ENCODE measurements around the gene RPTOR. TPM values are rescaled to one million over a fixed set of nuclear protein-coding genes. Genes with fewer than 3 reads are reported as not detected.

Gene RPTOR
- total and polyA plus RNA-seq, 4 donors, result 12.4 to 46.1 (median 29.7) TPM

GRCh38 chr17:80831491-80831890, 286.9 kb downstream of the RPTOR start:
- H3K9me3 ChIP-seq (ENCODE audit: control insufficient read depth in 4 of 4, insufficient read depth in 3 of 4, low read length in 3 of 4), result peaks cover 0 to 2% (median 0%) of the 10 kb centered on the region in 4 donors
- H3K27me3 ChIP-seq (ENCODE audit: control insufficient read depth in 3 of 3, insufficient read depth in 3 of 3, low read length in 2 of 3), result no peaks in the 10 kb centered on the region
- ATAC-seq (ENCODE audit: insufficient read depth, low FRiP score) (no peak), DNase-seq (no peak)
- no peak overlapping the region for H3K9ac ChIP-seq (ENCODE audit: insufficient read depth in 1 of 2, low read length in 2 of 2)
- peaks cover 0 to 10% (median 7%) of the 10 kb centered on the region in 4 donors for H3K36me3 ChIP-seq (ENCODE audit: control insufficient read depth in 4 of 4, insufficient read depth in 4 of 4, low read length in 4 of 4)
- H3K4me1 ChIP-seq (ENCODE audit: control insufficient read depth in 5 of 5, insufficient read depth in 5 of 5, low read length in 5 of 5), result peaks cover 0 to 42% (median 7%) of the 10 kb centered on the region in 5 donors
- H3K4me3 ChIP-seq, result no peak overlapping the region
- 97 to 98% methylated on average over 6 of the region's 6 CpGs for WGBS, 2 donors
- H3K27ac ChIP-seq (ENCODE audit: low read depth in 1 of 2, low read length in 1 of 2), result no peak overlapping the region
- no peak for TF ChIP-seq CTCF (IDR thresholded peaks at IDR 0.05; ENCODE audit: control extremely low read depth, extremely low read depth)

GRCh38 chr17:80832266-80832676, 287.6 kb downstream of the RPTOR start:
- Histone ChIP-seq H3K9ac (ENCODE audit: insufficient read depth in 1 of 2, low read length in 2 of 2) (peak overlapping the region; percentile 63 to 73), H3K9me3 (ENCODE audit: control insufficient read depth in 4 of 4, insufficient read depth in 3 of 4, low read length in 3 of 4) (peaks cover 0 to 2% (median 0%) of the 10 kb centered on the region in 4 donors), H3K4me1 (ENCODE audit: control insufficient read depth in 5 of 5, insufficient read depth in 5 of 5, low read length in 5 of 5) (peaks cover 0 to 45% (median 7%) of the 10 kb centered on the region in 5 donors), H3K4me3 (no peak overlapping the region), H3K27me3 (ENCODE audit: control insufficient read depth in 3 of 3, insufficient read depth in 3 of 3, low read length in 2 of 3) (no peaks in the 10 kb centered on the region), H3K27ac (ENCODE audit: low read depth in 1 of 2, low read length in 1 of 2) (peak overlapping the region; percentile 80 to 89), H3K36me3 (ENCODE audit: control insufficient read depth in 4 of 4, insufficient read depth in 4 of 4, low read length in 4 of 4) (peaks cover 0 to 8% (median 6%) of the 10 kb centered on the region in 4 donors)
- TF ChIP-seq CTCF (IDR thresholded peaks at IDR 0.05; ENCODE audit: control extremely low read depth, extremely low read depth), result no peak
- DNase-seq (peak in 2 of 3 donors; percentile 42 to 50), ATAC-seq (ENCODE audit: insufficient read depth, low FRiP score) (no peak)
- 78 to 80% methylated on average over 12 of the region's 12 CpGs for WGBS, 2 donors

DNA sequence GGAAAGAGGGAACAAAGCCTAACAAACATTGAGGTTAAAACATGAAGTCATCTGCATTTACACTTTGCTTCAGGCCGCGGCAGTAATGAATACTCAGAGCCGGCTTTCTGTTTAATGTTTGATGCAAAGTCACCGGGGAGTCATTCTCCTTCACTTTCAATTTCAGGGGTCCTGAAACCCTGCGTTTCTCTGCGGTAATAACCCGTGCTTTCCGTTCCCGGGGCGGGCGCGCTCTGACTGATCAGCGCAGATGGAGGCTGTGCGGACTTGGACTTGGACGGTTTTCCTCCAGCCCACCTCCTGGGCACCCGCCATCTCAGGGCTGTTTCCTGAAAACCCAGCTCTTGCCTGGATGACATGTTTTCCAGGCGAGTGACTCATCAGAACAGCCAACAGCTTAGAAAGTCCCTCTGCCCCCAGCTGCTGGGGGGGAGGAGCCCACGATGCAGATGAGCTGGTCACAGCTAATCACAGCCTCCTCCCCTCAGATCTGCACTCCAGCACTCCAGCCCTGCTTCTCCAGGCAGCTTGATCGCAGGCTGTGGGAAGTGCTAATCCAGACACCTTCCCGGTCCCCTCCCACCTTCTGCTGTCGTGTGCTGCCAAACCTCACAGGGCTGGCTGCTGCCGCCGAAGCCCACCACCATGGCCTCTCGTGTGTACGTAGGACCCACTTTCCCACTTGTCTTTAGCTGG, 288.4 kb downstream of the RPTOR start:
- ATAC-seq (ENCODE audit: insufficient read depth, low FRiP score) (peak; percentile 87), DNase-seq (peak; percentile 92 to 96 (median 96))
- peak overlapping the region; percentile 63 to 73 for H3K9ac ChIP-seq (ENCODE audit: insufficient read depth in 1 of 2, low read length in 2 of 2)
- peak overlapping the region; percentile 80 to 89 for H3K27ac ChIP-seq (ENCODE audit: low read depth in 1 of 2, low read length in 1 of 2)
- no peak for TF ChIP-seq CTCF (IDR thresholded peaks at IDR 0.05; ENCODE audit: control extremely low read depth, extremely low read depth)
- 3 to 6% methylated on average over 25 of the region's 25 CpGs for WGBS, 2 donors
- no peaks in the 10 kb centered on the region for H3K27me3 ChIP-seq (ENCODE audit: control insufficient read depth in 3 of 3, insufficient read depth in 3 of 3, low read length in 2 of 3)
- peaks cover 0 to 2% (median 0%) of the 10 kb centered on the region in 4 donors for H3K9me3 ChIP-seq (ENCODE audit: control insufficient read depth in 4 of 4, insufficient read depth in 3 of 4, low read length in 3 of 4)
- H3K4me1 ChIP-seq (ENCODE audit: control insufficient read depth in 5 of 5, insufficient read depth in 5 of 5, low read length in 5 of 5), result peaks cover 0 to 45% (median 7%) of the 10 kb centered on the region in 5 donors
- H3K36me3 ChIP-seq (ENCODE audit: control insufficient read depth in 4 of 4, insufficient read depth in 4 of 4, low read length in 4 of 4), result peaks cover 0 to 8% (median 4%) of the 10 kb centered on the region in 4 donors
- peak overlapping the region; percentile 8 for H3K4me3 ChIP-seq

Data from lung (tissue), 12 donors.